Measurements from ENCODE around the gene ATP9B. TPM values are rescaled to one million over a fixed set of nuclear protein-coding genes. Genes with fewer than 3 reads are reported as not detected.

The ATP9B gene
- total RNA-seq, 1 donor from 2014 or later: 49.2 TPM

- H3K36me3 Mint-ChIP-seq (ENCODE audit: low read depth): peaks cover 43% of the 10 kb centered on the region
- no peaks in the 10 kb centered on the region for H3K4me1 Mint-ChIP-seq
- POLR2A ChIA-PET: no interaction called here
- no peaks in the 10 kb centered on the region for H3K27me3 Mint-ChIP-seq
- DNase-seq: no peak
- intact Hi-C loops (cut with micrococcal nuclease): no loop called here
- ATAC-seq (ENCODE audit: low read depth): no peak
- H3K4me3 Mint-ChIP-seq: no peak overlapping the region
- H3K27ac Mint-ChIP-seq: no peak overlapping the region
- no peaks in the 10 kb centered on the region for H3K9me3 Mint-ChIP-seq
- no peak for TF ChIP-seq CTCF (IDR thresholded peaks at IDR 0.05)
- CTCF ChIA-PET: no interaction called here
Observed at GRCh38 chr18:79121746-79122474, 52.7 kb downstream of the ATP9B start.

GRCh38 chr18:79123948-79124347 is 54.8 kb downstream of the ATP9B start:
- Mint-ChIP-seq H3K27ac (no peak overlapping the region), H3K4me3 (no peak overlapping the region), H3K36me3 (ENCODE audit: low read depth) (peaks cover 55% of the 10 kb centered on the region), H3K9me3 (no peaks in the 10 kb centered on the region), H3K27me3 (no peaks in the 10 kb centered on the region), H3K4me1 (no peaks in the 10 kb centered on the region)
- CTCF ChIA-PET: no interaction called here
- ATAC-seq (ENCODE audit: low read depth) (no peak), DNase-seq (no peak)
- no peak for TF ChIP-seq CTCF (IDR thresholded peaks at IDR 0.05)
- intact Hi-C loops (cut with micrococcal nuclease): no loop called here
- POLR2A ChIA-PET: no interaction called here

GRCh38 chr18:79129120-79129519 is 59.9 kb downstream of the ATP9B start:
- Mint-ChIP-seq H3K36me3 (ENCODE audit: low read depth) (peaks cover 60% of the 10 kb centered on the region), H3K9me3 (no peaks in the 10 kb centered on the region), H3K4me1 (no peaks in the 10 kb centered on the region), H3K27ac (no peak overlapping the region), H3K4me3 (no peak overlapping the region), H3K27me3 (no peaks in the 10 kb centered on the region)
- POLR2A ChIA-PET: no interaction called here
- CTCF ChIA-PET: no interaction called here
- DNase-seq (no peak), ATAC-seq (ENCODE audit: low read depth) (no peak)
- intact Hi-C loops (cut with micrococcal nuclease): no loop called here
- TF ChIP-seq CTCF (IDR thresholded peaks at IDR 0.05): no peak

GRCh38 chr18:79133724-79134123 is 64.5 kb downstream of the ATP9B start:
- no peak for TF ChIP-seq CTCF (IDR thresholded peaks at IDR 0.05)
- DNase-seq: no peak
- intact Hi-C loops (cut with micrococcal nuclease): no loop called here
- H3K4me1 Mint-ChIP-seq: peaks cover 3% of the 10 kb centered on the region
- ChIA-PET CTCF (no interaction called here), POLR2A (no interaction called here)
- H3K36me3 Mint-ChIP-seq (ENCODE audit: low read depth): peaks cover 70% of the 10 kb centered on the region
- no peak overlapping the region for H3K27ac Mint-ChIP-seq
- H3K9me3 Mint-ChIP-seq: no peaks in the 10 kb centered on the region
- no peak for ATAC-seq (ENCODE audit: low read depth)
- no peak overlapping the region for H3K4me3 Mint-ChIP-seq
- no peaks in the 10 kb centered on the region for H3K27me3 Mint-ChIP-seq

- Mint-ChIP-seq H3K27me3 (no peaks in the 10 kb centered on the region), H3K9me3 (no peaks in the 10 kb centered on the region)
- ATAC-seq (ENCODE audit: low read depth): no peak
Observed at GRCh38 chr18:79135924-79136323, 66.7 kb downstream of the ATP9B start.

More at GRCh38 chr18:79135924-79136323, 66.7 kb downstream of the ATP9B start:
- H3K36me3 Mint-ChIP-seq (ENCODE audit: low read depth): peaks cover 64% of the 10 kb centered on the region
- no peak overlapping the region for H3K4me3 Mint-ChIP-seq
- POLR2A ChIA-PET: no interaction called here
- H3K27ac Mint-ChIP-seq: no peak overlapping the region
- H3K4me1 Mint-ChIP-seq: peaks cover 3% of the 10 kb centered on the region
- CTCF ChIA-PET: no interaction called here
- DNase-seq: no peak
- no peak for TF ChIP-seq CTCF (IDR thresholded peaks at IDR 0.05)
- intact Hi-C loops (cut with micrococcal nuclease): no loop called here
